Breast epithelium (tissue), 3 donors: ENCODE results near the gene CUEDC2.

Experiments
- POLR2AphosphoS5 ChIP-seq, 3 donors: sonication (generic); formaldehyde crosslinking; IDR thresholded peaks; one replicate each; pipeline ENCODE4 v1.6.1; 2017; ENCODE audit warnings: antibody characterized with exemption in 3 of 3
- TF ChIP-seq, protein P1 (sequence below), 3 donors: fragments of 450-650 bp; IDR thresholded peaks; one replicate each; pipeline ENCODE4 v1.5.1; 2016 to 2017; ENCODE audit warnings: antibody characterized with exemption in 3 of 3, mild to moderate bottlenecking in 3 of 3, moderate library complexity in 3 of 3

- TF ChIP-seq, protein P1, sequence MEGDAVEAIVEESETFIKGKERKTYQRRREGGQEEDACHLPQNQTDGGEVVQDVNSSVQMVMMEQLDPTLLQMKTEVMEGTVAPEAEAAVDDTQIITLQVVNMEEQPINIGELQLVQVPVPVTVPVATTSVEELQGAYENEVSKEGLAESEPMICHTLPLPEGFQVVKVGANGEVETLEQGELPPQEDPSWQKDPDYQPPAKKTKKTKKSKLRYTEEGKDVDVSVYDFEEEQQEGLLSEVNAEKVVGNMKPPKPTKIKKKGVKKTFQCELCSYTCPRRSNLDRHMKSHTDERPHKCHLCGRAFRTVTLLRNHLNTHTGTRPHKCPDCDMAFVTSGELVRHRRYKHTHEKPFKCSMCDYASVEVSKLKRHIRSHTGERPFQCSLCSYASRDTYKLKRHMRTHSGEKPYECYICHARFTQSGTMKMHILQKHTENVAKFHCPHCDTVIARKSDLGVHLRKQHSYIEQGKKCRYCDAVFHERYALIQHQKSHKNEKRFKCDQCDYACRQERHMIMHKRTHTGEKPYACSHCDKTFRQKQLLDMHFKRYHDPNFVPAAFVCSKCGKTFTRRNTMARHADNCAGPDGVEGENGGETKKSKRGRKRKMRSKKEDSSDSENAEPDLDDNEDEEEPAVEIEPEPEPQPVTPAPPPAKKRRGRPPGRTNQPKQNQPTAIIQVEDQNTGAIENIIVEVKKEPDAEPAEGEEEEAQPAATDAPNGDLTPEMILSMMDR (IDR thresholded peaks at IDR 0.05): no peak
- no peak for TF ChIP-seq POLR2AphosphoS5 (IDR thresholded peaks at IDR 0.05)
Observed at GRCh38 chr10:102434394-102435132, 2.2 kb upstream of the CUEDC2 start.
